ENCODE results near the gene CASTOR1.
A peak's percentile ranks its signal among the peaks of the same experiment; 100 is the strongest.

The CASTOR1 gene

GRCh38 chr22:30261134-30261533 lies 28.2 kb downstream of the CASTOR1 start:
- DNase-seq = no peak

DNA sequence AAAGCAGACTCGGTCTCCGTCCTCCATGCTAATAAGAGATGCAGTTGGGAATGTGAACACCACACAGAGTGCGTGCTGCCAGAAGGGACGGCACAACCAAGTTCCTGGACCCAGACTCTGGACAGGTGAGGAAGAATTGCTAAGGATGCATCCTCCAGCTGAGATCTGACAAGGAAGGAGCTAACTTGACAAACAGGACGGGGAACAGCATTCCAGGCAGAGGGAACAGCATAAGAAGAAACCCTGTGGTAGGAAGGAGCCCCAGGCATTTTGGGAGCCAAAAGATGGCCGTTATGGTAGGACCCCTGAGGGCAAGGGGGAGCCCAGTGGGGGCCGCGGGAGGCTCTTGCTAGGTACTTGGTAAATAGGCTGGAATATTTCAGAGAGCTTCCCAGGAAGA lies 28.6 kb downstream of the CASTOR1 start:
- no peak for DNase-seq

DNA sequence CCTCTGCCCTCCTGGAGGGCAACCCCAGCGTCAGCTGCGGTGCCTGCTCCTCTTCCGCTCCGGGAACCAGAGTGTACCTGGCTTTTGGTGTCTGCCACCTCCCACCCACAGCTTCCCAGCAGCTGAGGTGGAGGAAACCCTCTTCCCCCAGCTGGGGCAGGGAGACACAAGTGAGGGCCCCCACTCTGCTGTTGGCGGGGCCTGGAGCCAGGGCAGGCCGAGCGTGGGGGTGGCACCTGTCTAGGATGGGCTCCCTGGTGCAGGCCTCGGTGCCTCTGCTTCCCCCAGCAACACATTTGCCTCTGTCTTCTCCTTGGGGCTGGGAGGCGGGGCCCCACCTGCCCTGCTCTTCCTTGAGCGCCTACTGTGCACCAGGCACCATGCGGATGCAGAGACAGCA lies 29.0 kb downstream of the CASTOR1 start:
- DNase-seq = no peak

- no peak for DNase-seq
Observed at GRCh38 chr22:30254314-30254713, 35.0 kb downstream of the CASTOR1 start.

DNA sequence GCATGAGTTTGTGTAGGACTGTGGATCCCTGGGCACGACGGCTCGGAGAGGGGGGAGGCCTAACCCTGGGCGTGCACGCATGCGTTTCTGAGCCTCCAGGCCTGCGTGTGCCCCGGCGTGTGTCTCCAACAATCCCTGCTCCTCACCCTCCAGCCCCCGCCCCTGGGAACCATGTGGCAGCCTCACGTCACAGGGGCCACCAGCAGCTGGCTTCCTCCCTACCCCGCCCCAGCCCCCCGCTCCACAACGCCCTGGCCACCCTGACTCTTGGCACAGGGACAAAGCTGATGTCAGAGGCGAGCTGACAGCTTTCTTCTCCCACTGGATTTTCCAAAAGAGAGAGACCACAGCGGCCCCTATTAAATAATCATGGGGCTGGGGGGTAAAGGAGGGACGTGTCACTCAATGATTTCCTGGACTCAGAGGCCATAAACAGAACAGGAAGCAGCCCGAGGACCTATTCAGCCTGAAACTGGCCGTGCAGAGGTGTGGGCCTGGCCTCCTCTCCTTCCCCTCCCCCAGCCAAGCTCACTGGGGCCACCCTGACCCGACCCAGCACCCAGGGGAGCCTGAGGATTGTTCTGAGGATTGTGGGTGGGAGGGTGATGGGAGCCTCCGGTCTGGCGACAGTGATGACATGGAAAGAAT lies 36.0 kb downstream of the CASTOR1 start:
- peak; percentile 82 for DNase-seq

GRCh38 chr22:30252411-30253204 lies 36.7 kb downstream of the CASTOR1 start:
- DNase-seq = no peak

DNA sequence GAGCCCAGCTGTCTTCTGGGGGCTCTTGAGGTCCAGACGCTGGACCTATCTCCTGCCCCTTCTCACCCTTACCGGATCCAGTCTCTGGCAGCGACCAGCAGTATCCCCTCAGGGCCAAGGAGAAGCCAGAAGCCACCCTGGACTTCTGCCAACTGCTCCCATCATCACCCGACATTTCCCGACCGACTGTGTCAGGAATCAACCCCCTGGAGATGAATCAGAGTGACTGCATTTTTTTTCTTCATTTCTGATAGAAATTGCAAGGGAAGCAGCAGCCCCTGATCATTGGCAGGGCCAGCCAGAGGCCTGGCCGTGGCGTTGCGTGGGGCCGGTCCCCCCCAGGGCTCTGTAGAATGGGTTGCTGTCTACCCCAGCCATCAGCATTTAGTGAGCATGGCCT lies 37.6 kb downstream of the CASTOR1 start:
- peak; percentile 86 for DNase-seq

- peak; percentile 57 for DNase-seq
Observed at GRCh38 chr22:30250661-30251267, 38.5 kb downstream of the CASTOR1 start.

DNA sequence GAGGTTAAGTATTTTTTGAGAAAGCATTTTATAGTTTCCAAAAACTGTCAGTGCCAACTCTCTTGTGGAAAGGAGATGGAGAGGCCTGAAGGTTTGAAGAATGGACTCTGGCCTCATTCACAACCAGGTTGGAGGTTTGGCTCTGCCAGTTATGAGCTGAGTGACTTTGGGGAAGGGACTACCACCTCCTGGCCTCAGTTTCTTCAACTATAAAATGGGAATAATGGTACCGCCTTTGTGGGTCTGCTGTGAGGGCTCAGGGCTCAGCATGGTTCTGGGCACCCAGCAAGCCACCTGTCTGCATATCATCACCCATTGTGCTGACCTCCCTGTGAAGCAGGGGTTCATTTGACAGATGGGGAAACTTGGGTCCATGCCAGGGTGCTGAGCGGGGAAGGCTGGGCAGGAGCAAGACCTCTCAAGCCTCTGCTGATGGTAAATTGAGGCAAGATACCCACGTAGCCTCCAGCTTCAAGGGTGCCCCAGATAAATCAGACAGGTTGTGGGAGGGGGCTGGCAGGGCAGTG lies 39.2 kb downstream of the CASTOR1 start:
- no peak for DNase-seq

GRCh38 chr22:30249049-30250038 lies 40.0 kb downstream of the CASTOR1 start:
- DNase-seq = no peak

GRCh38 chr22:30248484-30248883 lies 40.8 kb downstream of the CASTOR1 start:
- no peak for DNase-seq

DNA sequence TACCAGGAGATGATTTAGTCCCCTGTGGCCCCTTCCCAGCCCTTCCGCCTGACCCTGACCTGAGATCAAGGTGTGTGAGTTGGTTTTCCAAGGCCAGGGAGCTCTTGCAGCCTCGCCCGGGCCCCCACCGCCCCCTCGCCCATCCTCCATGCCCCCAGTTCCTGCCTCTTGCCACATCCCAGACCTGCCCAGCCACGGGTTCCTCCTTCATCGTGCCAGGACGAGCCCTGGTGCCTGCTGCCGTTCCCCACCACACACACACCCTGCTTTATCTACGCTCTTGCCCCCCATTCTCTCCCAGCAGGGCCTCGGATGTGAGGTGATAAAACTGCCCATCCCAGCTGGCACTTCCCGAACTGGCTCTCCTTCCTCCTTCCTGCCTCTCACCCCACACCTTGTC lies 41.3 kb downstream of the CASTOR1 start:
- DNase-seq = no peak

DNA sequence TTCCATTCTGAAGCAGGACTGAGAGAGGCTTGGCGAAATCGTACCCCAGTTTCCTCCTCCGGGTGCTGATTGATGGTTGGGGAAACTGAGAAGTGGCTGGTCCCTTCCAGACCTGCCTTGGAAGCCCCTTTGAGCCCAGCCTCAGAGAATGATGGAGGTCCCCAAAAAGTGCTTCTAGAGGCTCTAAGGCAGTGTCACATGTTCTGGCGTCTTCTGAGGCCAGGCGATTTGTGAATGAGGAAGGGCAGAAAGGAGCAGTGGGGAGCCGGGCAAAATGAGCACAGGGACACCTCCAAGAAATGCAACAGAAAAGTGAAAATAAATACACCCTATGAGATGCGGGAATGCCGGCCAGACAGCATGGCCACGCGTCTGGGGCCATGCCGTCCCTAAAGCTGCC lies 41.7 kb downstream of the CASTOR1 start:
- no peak for DNase-seq

DNA sequence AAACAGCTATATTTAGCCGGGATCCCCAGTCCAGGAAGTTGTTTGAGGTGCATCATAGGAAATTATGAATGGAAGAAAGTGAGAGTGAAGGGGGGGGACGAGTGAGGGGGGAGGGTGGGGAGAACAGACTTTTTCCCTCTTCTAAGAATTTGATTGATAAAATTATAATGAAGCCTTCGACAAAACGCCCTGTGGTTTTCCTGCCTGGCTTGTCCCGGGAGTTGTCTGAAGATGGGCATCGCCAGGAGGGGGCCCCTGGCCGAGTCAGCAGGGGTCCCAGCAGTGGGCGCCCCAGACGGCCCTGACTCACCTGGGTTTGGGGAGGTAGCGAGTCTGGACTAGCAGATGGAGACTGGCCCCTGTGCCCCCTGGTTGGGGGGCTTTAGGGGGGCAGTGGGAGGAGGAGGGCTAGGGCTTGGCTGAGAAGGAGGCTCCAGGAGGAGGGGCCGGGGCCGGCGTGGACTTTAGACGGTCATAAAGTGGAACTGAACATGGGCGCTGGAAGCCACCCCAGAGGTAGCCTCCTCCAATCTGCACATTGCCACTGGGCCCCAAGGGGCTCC lies 42.4 kb downstream of the CASTOR1 start:
- DNase-seq = peak; percentile 71

- DNase-seq = no peak
Observed at GRCh38 chr22:30245985-30246813, 43.1 kb downstream of the CASTOR1 start, which contains the start of gene LIF. Gene LIF, minus strand, starts transcription at chr22:30246759. Its CDS starts 64 bp downstream, at chr22:30246695.

- DNase-seq = no peak
Observed at GRCh38 chr22:30245181-30245984, 43.9 kb downstream of the CASTOR1 start.

GRCh38 chr22:30244641-30245040 lies 44.7 kb downstream of the CASTOR1 start:
- no peak for DNase-seq

GRCh38 chr22:30244066-30244465 lies 45.2 kb downstream of the CASTOR1 start:
- DNase-seq = no peak

DNA sequence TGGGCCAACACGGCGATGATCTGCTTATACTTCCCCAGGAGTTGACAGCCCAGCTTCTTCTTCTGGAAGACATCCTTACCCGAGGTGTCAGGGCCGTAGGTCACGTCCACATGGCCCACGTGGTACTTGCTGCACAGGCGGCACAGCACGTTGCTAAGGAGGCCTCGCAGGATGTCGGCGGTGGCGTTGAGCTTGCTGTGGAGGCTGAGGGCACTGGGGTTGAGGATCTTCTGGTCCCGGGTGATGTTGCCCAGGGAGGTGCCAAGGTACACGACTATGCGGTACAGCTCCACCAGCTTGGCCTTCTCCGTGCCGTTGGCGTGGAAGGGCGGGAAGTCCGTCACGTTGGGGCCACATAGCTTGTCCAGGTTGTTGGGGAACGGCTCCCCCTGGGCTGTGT lies 45.6 kb downstream of the CASTOR1 start:
- DNase-seq = no peak
